Heart left ventricle (tissue), 16 donors: Measurements from ENCODE around the gene AIG1. TPM values are rescaled to one million over a fixed set of nuclear protein-coding genes. Genes with fewer than 3 reads are reported as not detected.

ENCODE experiments used
- ATAC-seq, 4 donors: fragments of 200-7000 bp; cut with Tn5 transposase; one replicate each; pipeline ENCODE4 v1.9.1; 2020 to 2022; ENCODE audit warnings: moderate library complexity in 4 of 4, mild to moderate bottlenecking in 3 of 4, moderate number of reproducible peaks in 1 of 4
- DNase-seq, 5 donors: peaks; one replicate each; pipeline ENCODE4 v3.0.0-alpha.2; 2020
- H3K27ac ChIP-seq, 12 donors: fragments of 200-600 bp; sonication (generic) in 4 of 12; one replicate each; pipeline versions ENCODE4 v1.5.0 to v1.8.0; 2016 to 2022; ENCODE audit warnings: mild to moderate bottlenecking in 2 of 12
- H3K27me3 ChIP-seq, 9 donors: fragments of 200-600 bp; sonication (generic) in 2 of 9; one replicate each; pipeline versions ENCODE4 v1.5.1 to v1.8.0; 2016 to 2022; ENCODE audit warnings: mild to moderate bottlenecking in 3 of 9
- H3K36me3 ChIP-seq, 9 donors: fragments of 200-600 bp; sonication (generic) in 2 of 9; one replicate each; pipeline versions ENCODE4 v1.5.0 to v1.8.0; 2018 to 2022; ENCODE audit warnings: mild to moderate bottlenecking in 2 of 9
- H3K4me1 ChIP-seq, 12 donors: fragments of 200-600 bp; sonication (generic) in 4 of 12; one replicate each; pipeline versions ENCODE4 v1.5.0 to v1.8.0; 2016 to 2022; ENCODE audit warnings: mild to moderate bottlenecking in 3 of 12
- H3K4me3 ChIP-seq, 12 donors: fragments of 200-600 bp; sonication (generic) in 4 of 12; one replicate each; pipeline versions ENCODE4 v1.5.0 to v1.8.0; 2017 to 2022; ENCODE audit warnings: mild to moderate bottlenecking in 9 of 12, moderate library complexity in 4 of 12
- H3K9me3 ChIP-seq, 12 donors: fragments of 200-600 bp; sonication (generic) in 4 of 12; one replicate each; pipeline versions ENCODE4 v1.5.0 to v1.8.0; 2016 to 2022; ENCODE audit warnings: mild to moderate bottlenecking in 1 of 12
- CTCF ChIP-seq, 12 donors: fragments of 200-600 bp; sonication (generic) in 4 of 12; IDR thresholded peaks; one replicate each; pipeline versions ENCODE4 v1.5.0 to v1.8.0; 2018 to 2022; ENCODE audit warnings: antibody characterized with exemption in 12 of 12, mild to moderate bottlenecking in 5 of 12
- POLR2A ChIP-seq, 2 donors: fragments of 450-650 bp; IDR thresholded peaks; one replicate each; pipeline ENCODE4 v1.6.1; 2017; ENCODE audit warnings: antibody characterized with exemption in 2 of 2, mild to moderate bottlenecking in 2 of 2, moderate library complexity in 2 of 2
- WGBS, 4 donors: extraction: QIAGEN DNeasy Blood & Tissue Kit in 2 of 4; methylation state at CpG; one replicate each; pipeline versions ENCODE4 v1.1.5 to v1.1.7; 2013 to 2018; 5-methylcytosine and 5-hydroxymethylcytosine counted together
- intact Hi-C, 10 donors: fragments of 100-400 bp; cut with DNase I; formaldehyde crosslinking; loops; one replicate each; pipeline versions ENCODE4 v1.11.1 to v1.14.2; 2022
- polyA plus RNA-seq, 2 donors: library from polyadenylated mRNA; stranded (reverse); fragments of 200-250 nt; gene quantifications; one replicate each; pipeline ENCODE4 v1.2.3, GENCODE V29; 2013
- total RNA-seq, 9 donors: library from RNA; depleted of rRNA in 2 of 9; stranded (reverse); fragments of >200 nt in 2 of 9; fragmentation: NEBNext Ultra II Directional in 3 of 9; extraction: Animal tissue kit (Norgen Biotek cat#: 25700) in 3 of 9; gene quantifications; one replicate each; pipeline versions ENCODE4 v1.1.0 to v1.2.4, GENCODE V29; 2016 to 2023
- donor health status: ischemic (EF 13 %, LVEDD 7.1; RV severe dilation, severe dysfunction).
- donor health status: healthy with polysubstance abuse.
- donor health status: DM: no; HTN: yes; CAD: no.
- donor health status: DM: no; HTN: no; CAD: no.
- donor health status: ischemic (EF 25% LVEDD 6.9; RV normal size, moderate dysfunction).
- donor health status: ischemic (EF 25% LVEDD 5.7; RV mildly dilated, moderate dysfunction).
- donor health status: healthy.
- donor health status: DM: yes; HTN: yes; CAD: no.
- donor health status: ischemic (EF 35%, LVEDD 5.7; RV mildly dilated, moderate dysfunction).
- donor health status: nonischemic (EF 11% LVEDD 7.7; RV severe dilation, severe dysfunction).
- donor health status: DM: yes; HTN: yes; CAD: no.
- donor health status: PGD.
- donor health status: ischemic (EF 29% LVEDD 5.4; RV normal size, mild dysfunction).
- donor health status: nonischemic (EF 23%, LVEDD 6.1; RV moderate dilation, normal function).

Gene AIG1
- total and polyA plus RNA-seq, 11 donors: 18.1 to 101 (median 64.0) TPM

GRCh38 chr6:143293523-143293922, 232.8 kb downstream of the AIG1 start:
- DNase-seq (no peak), ATAC-seq (no peak)
- no peaks in the 10 kb centered on the region for H3K9me3 ChIP-seq
- intact Hi-C loops: no loop called here
- no peak overlapping the region for H3K4me3 ChIP-seq
- no peaks in the 10 kb centered on the region for H3K27me3 ChIP-seq
- no peaks in the 10 kb centered on the region for H3K4me1 ChIP-seq
- TF ChIP-seq CTCF (IDR thresholded peaks at IDR 0.05): no peak
- TF ChIP-seq POLR2A (IDR thresholded peaks at IDR 0.05): no peak
- H3K27ac ChIP-seq: no peak overlapping the region
- no peaks in the 10 kb centered on the region for H3K36me3 ChIP-seq

GRCh38 chr6:143294265-143294860, 233.7 kb downstream of the AIG1 start:
- no peak for DNase-seq
- TF ChIP-seq POLR2A (IDR thresholded peaks at IDR 0.05): no peak
- no peak for TF ChIP-seq CTCF (IDR thresholded peaks at IDR 0.05)
- Histone ChIP-seq H3K9me3 (no peaks in the 10 kb centered on the region), H3K27me3 (no peaks in the 10 kb centered on the region), H3K36me3 (no peaks in the 10 kb centered on the region), H3K27ac (no peak overlapping the region), H3K4me1 (no peaks in the 10 kb centered on the region), H3K4me3 (no peak overlapping the region)
- 0 to 91% (median 59%) methylated on average over 1 of the region's 1 CpG for WGBS, 4 donors
- no peak for ATAC-seq
- intact Hi-C loops: no loop called here

- H3K4me3 ChIP-seq: no peak overlapping the region
- no peaks in the 10 kb centered on the region for H3K36me3 ChIP-seq
- TF ChIP-seq CTCF (IDR thresholded peaks at IDR 0.05) (no peak), POLR2A (IDR thresholded peaks at IDR 0.05) (no peak)
- H3K9me3 ChIP-seq: no peaks in the 10 kb centered on the region
- no peaks in the 10 kb centered on the region for H3K4me1 ChIP-seq
- no peak overlapping the region for H3K27ac ChIP-seq
- no peak for DNase-seq
- intact Hi-C loops: no loop called here
- no peaks in the 10 kb centered on the region for H3K27me3 ChIP-seq
- no peak for ATAC-seq
- WGBS, 4 donors: 95 to 98% (median 97%) methylated on average over 3 of the region's 3 CpGs
These were observed 235.2 kb downstream of the AIG1 start for GRCh38 chr6:143295932-143296331.

GRCh38 chr6:143298071-143298470, 237.4 kb downstream of the AIG1 start:
- Histone ChIP-seq H3K4me3 (no peak overlapping the region), H3K4me1 (no peaks in the 10 kb centered on the region), H3K36me3 (no peaks in the 10 kb centered on the region), H3K27ac (no peak overlapping the region), H3K9me3 (peaks cover 0 to 4% (median 0%) of the 10 kb centered on the region in 12 donors), H3K27me3 (no peaks in the 10 kb centered on the region)
- intact Hi-C loops: no loop called here
- ATAC-seq: no peak
- no peak for TF ChIP-seq POLR2A (IDR thresholded peaks at IDR 0.05)
- TF ChIP-seq CTCF (IDR thresholded peaks at IDR 0.05): no peak
- WGBS, 4 donors: 35 to 79% (median 59%) methylated on average over 1 of the region's 1 CpG
- no peak for DNase-seq
